DOHH2 (cell line): Measurements from ENCODE around the gene PTPN21.
"Not testable (repeated sequence)": the region's sequence is repeated elsewhere in the genome, so short reads cannot be mapped to it uniquely, and the experiment has no call there.

ENCODE experiments used
- H3F3A ChIP-seq: fragments of 200-600 bp; sonication (generic), shearing (Covaris generic); 2 replicates; pipeline ENCODE4 v1.6.0; 2016; ENCODE audit warnings: antibody characterized with exemption, mild to moderate bottlenecking; ENCODE audit not compliant: control insufficient read depth, insufficient read depth
- H3K27ac ChIP-seq: fragments of 200-600 bp; sonication (generic); 2 replicates; pipeline ENCODE4 v1.5.1; 2014; ENCODE audit warnings: low read depth, mild to moderate bottlenecking, low read length, moderate library complexity
- H3K27me3 ChIP-seq: fragments of 200-600 bp; sonication (generic); 2 replicates; pipeline ENCODE4 v1.6.1; 2014; ENCODE audit warnings: mild to moderate bottlenecking, low read length, mixed read lengths; ENCODE audit not compliant: control insufficient read depth
- H3K36me3 ChIP-seq: fragments of 200-600 bp; sonication (generic); 2 replicates; pipeline ENCODE4 v1.6.1; 2014; ENCODE audit warnings: mild to moderate bottlenecking, low read length, moderate library complexity, mixed read lengths; ENCODE audit not compliant: control insufficient read depth
- H3K4me1 ChIP-seq: fragments of 200-600 bp; sonication (generic); 2 replicates; pipeline ENCODE4 v1.6.1; 2014; ENCODE audit warnings: mild to moderate bottlenecking, low read length, mixed read lengths; ENCODE audit not compliant: control insufficient read depth
- H3K4me2 ChIP-seq: fragments of 200-600 bp; sonication (generic); 2 replicates; pipeline ENCODE4 v1.6.0; 2014; ENCODE audit warnings: mild to moderate bottlenecking, low read length, moderate library complexity
- H3K4me3 ChIP-seq: fragments of 200-600 bp; sonication (generic); 2 replicates; pipeline ENCODE4 v1.5.1; 2014; ENCODE audit warnings: mild to moderate bottlenecking, low read length, mixed read lengths
- H3K79me2 ChIP-seq: fragments of 200-600 bp; sonication (generic); 2 replicates; pipeline ENCODE4 v1.6.1; 2014; ENCODE audit warnings: mild to moderate bottlenecking, low read length, mixed read lengths; ENCODE audit not compliant: control insufficient read depth
- H3K9me2 ChIP-seq: fragments of 200-600 bp; sonication (generic); replicated peaks from 2 replicates; pipeline ENCODE4 v1.6.1; 2014; ENCODE audit warnings: mild to moderate bottlenecking, low read length, mixed read lengths; ENCODE audit not compliant: control insufficient read depth
- H3K9me3 ChIP-seq: fragments of 200-600 bp; sonication (generic); 2 replicates; pipeline ENCODE4 v1.6.1; 2014; ENCODE audit warnings: antibody characterized with exemption, low read length, mixed read lengths; ENCODE audit not compliant: control insufficient read depth, insufficient read depth
- H4K20me1 ChIP-seq: fragments of 200-600 bp; sonication (generic); 2 replicates; pipeline ENCODE4 v1.6.0; 2014; ENCODE audit warnings: low read depth, mild to moderate bottlenecking, antibody characterized with exemption, low read length, moderate library complexity; ENCODE audit not compliant: control insufficient read depth, insufficient read depth
- CTCF ChIP-seq: fragments of 200-600 bp; sonication (generic); IDR thresholded peaks from one replicate; pipeline ENCODE4 v1.5.1; 2014; ENCODE audit warnings: antibody characterized with exemption, mild to moderate bottlenecking, low read depth, low read length; ENCODE audit not compliant: poor library complexity, severe bottlenecking
- EZH2phosphoT487 ChIP-seq: fragments of 200-600 bp; sonication (generic); IDR thresholded peaks from 2 replicates; pipeline ENCODE4 v1.6.1; 2017; ENCODE audit warnings: borderline replicate concordance, mild to moderate bottlenecking, antibody characterized with exemption, low read length, moderate library complexity, mixed read lengths

PTPN21 gene

GRCh38 chr14:88533064-88533602 lies 21.7 kb downstream of the PTPN21 start:
- no peaks in the 10 kb centered on the region for H3K79me2 ChIP-seq
- no peaks in the 10 kb centered on the region for H3K36me3 ChIP-seq
- no peaks in the 10 kb centered on the region for H3K27me3 ChIP-seq
- H3F3A ChIP-seq = no peaks in the 10 kb centered on the region
- H3K4me1 ChIP-seq = no peaks in the 10 kb centered on the region
- no peaks in the 10 kb centered on the region for H3K9me2 ChIP-seq
- no peak overlapping the region for H3K4me2 ChIP-seq
- no peaks in the 10 kb centered on the region for H3K9me3 ChIP-seq
- no peak overlapping the region for H3K4me3 ChIP-seq
- no peak overlapping the region for H3K27ac ChIP-seq
- TF ChIP-seq EZH2phosphoT487 = no peak
- TF ChIP-seq CTCF = no peak
- no peaks in the 10 kb centered on the region for H4K20me1 ChIP-seq

- not testable (repeated sequence) for H3K4me1 ChIP-seq, H3K27me3 ChIP-seq, H3K9me2 ChIP-seq, H3K27ac ChIP-seq, H3K4me3 ChIP-seq, H3K36me3 ChIP-seq, H3K4me2 ChIP-seq, H3F3A ChIP-seq, H3K79me2 ChIP-seq, H4K20me1 ChIP-seq, H3K9me3 ChIP-seq
Observed at GRCh38 chr14:88529889-88530288, 24.9 kb downstream of the PTPN21 start.

GRCh38 chr14:88522393-88522792 lies 32.4 kb downstream of the PTPN21 start:
- H3K9me2 ChIP-seq = no peaks in the 10 kb centered on the region
- no peaks in the 10 kb centered on the region for H4K20me1 ChIP-seq
- H3K4me1 ChIP-seq = no peaks in the 10 kb centered on the region
- H3K4me3 ChIP-seq = no peak overlapping the region
- H3F3A ChIP-seq = no peaks in the 10 kb centered on the region
- H3K4me2 ChIP-seq = no peak overlapping the region
- H3K27me3 ChIP-seq = no peaks in the 10 kb centered on the region
- TF ChIP-seq EZH2phosphoT487 (no peak), CTCF (no peak)
- H3K27ac ChIP-seq = no peak overlapping the region
- no peaks in the 10 kb centered on the region for H3K9me3 ChIP-seq
- no peaks in the 10 kb centered on the region for H3K79me2 ChIP-seq
- H3K36me3 ChIP-seq = no peaks in the 10 kb centered on the region

- H3K9me2 ChIP-seq = no peaks in the 10 kb centered on the region
- H3K4me2 ChIP-seq = no peak overlapping the region
- no peak for TF ChIP-seq EZH2phosphoT487
- no peak for TF ChIP-seq CTCF
- no peaks in the 10 kb centered on the region for H3K79me2 ChIP-seq
- no peaks in the 10 kb centered on the region for H3K27me3 ChIP-seq
- no peaks in the 10 kb centered on the region for H4K20me1 ChIP-seq
- H3K36me3 ChIP-seq = no peaks in the 10 kb centered on the region
- H3K27ac ChIP-seq = no peak overlapping the region
- no peak overlapping the region for H3K4me3 ChIP-seq
- H3K4me1 ChIP-seq = no peaks in the 10 kb centered on the region
- H3F3A ChIP-seq = no peaks in the 10 kb centered on the region
- H3K9me3 ChIP-seq = no peaks in the 10 kb centered on the region
Observed at GRCh38 chr14:88521818-88522217, 33.0 kb downstream of the PTPN21 start.
